HFF-Myc (cell line): ENCODE results near the gene PPHLN1.
"Not testable (repeated sequence)": the region's sequence is repeated elsewhere in the genome, so short reads cannot be mapped to it uniquely, and the experiment has no call there.

ENCODE experiments used
- DNase-seq: peaks from one replicate; pipeline ENCODE4 v3.0.0-alpha.2; 2011; ENCODE audit warnings: low read depth; ENCODE audit errors: extremely low read depth
- H3K4me3 ChIP-seq: replicated peaks from 2 replicates; pipeline ENCODE4 v1.5.1; 2011; ENCODE audit warnings: low read depth, mild to moderate bottlenecking, control low read depth, low read length
- TF ChIP-seq, protein P1 (sequence below): IDR thresholded peaks from 2 replicates; pipeline ENCODE4 v1.5.1; 2012; ENCODE audit warnings: mild to moderate bottlenecking, low read depth, low read length, control low read depth; ENCODE audit errors: missing control alignments

PPHLN1 gene

DNA sequence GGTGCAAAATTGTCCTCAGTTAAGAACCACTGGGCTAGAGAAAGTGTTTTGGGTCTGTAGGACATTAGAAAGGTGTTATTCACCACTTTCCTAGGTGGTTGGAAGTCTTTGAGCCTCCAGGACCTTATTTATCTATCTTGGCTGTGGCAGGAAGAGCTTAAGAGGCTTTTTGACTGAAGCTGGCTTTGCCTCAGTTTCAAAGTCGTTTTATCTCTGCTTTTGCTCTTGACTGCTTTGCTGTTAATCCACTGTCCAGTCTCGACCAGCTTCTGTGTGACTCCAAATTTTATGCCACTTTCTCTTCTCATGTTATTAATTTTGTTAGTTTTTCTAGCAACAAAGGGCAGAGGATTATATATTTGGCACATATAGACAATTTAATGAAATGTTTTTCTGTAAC is 60.3 kb downstream of the PPHLN1 start:
- TF ChIP-seq, protein P1, sequence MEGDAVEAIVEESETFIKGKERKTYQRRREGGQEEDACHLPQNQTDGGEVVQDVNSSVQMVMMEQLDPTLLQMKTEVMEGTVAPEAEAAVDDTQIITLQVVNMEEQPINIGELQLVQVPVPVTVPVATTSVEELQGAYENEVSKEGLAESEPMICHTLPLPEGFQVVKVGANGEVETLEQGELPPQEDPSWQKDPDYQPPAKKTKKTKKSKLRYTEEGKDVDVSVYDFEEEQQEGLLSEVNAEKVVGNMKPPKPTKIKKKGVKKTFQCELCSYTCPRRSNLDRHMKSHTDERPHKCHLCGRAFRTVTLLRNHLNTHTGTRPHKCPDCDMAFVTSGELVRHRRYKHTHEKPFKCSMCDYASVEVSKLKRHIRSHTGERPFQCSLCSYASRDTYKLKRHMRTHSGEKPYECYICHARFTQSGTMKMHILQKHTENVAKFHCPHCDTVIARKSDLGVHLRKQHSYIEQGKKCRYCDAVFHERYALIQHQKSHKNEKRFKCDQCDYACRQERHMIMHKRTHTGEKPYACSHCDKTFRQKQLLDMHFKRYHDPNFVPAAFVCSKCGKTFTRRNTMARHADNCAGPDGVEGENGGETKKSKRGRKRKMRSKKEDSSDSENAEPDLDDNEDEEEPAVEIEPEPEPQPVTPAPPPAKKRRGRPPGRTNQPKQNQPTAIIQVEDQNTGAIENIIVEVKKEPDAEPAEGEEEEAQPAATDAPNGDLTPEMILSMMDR, result no peak
- DNase-seq, result no peak
- no peak overlapping the region for H3K4me3 ChIP-seq

GRCh38 chr12:42388086-42388485 is 62.1 kb downstream of the PPHLN1 start:
- DNase-seq, result not testable (repeated sequence)

GRCh38 chr12:42394429-42394828 is 68.5 kb downstream of the PPHLN1 start:
- TF ChIP-seq, protein P1, result no peak
- H3K4me3 ChIP-seq, result no peak overlapping the region
- DNase-seq, result no peak

More at GRCh38 chr12:42388086-42388485, 62.1 kb downstream of the PPHLN1 start:
- H3K4me3 ChIP-seq, result not testable (repeated sequence)

DNA sequence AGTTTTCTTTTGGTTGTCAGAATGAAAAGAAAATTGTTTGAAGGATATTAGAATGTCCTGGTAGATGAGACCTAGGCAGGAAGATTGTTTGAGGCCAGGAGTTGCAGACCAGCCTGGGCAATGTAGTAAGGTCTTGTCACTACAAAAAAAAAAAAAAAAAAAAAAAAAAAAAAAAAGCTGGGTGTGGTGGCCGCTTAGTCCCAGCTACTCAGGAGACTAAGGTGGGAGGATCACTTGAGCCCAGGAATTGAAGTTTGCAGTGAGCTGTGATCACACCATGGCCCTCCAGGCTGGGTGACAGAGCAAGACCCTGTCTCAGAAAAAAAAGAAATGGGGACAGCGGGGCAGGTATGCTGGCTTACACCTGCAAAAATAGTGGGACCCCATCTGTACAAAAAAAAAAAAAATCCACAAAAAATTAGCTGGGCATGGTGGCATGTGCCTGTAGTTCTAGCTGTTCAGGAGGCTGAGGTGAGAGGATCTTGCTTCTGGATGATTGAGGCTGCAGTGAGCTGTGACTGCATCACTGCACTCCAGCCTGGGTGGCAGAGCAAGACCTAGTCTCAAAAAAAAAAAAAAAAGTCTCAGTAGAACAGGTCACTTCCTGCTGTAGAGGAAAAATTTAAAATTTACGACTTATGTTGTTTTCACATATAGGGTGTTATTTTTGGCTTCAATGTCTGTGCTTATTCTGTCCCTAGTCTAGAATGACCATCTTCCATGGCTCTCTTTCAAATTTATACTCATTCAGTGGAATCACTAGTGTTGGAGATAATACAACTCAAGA is 70.7 kb downstream of the PPHLN1 start:
- TF ChIP-seq, protein P1, result no peak
- no peak for DNase-seq
- H3K4me3 ChIP-seq, result no peak overlapping the region

- TF ChIP-seq, protein P1, result no peak
Measured at GRCh38 chr12:42402821-42403411, 76.9 kb downstream of the PPHLN1 start.

DNA sequence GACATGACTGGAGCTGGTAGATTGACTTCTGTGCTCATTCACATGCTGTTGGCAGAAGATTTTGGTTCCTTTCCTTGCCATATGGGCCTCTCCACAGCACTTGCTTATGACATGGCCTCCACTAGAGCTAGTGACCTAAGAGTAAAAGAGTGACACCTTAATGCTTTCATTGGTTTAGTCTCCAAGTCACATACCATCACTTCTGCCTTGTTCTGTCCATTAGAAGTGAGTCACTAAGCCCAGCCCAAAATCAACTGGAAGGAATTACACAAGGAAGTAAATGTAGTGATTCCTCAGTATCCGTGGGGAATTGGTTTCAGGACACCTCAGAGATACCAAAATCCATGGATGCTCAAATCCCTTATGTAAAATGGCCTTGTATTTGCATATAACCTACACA is 81.3 kb downstream of the PPHLN1 start:
- TF ChIP-seq, protein P1, result no peak
- H3K4me3 ChIP-seq, result no peak overlapping the region
- peak; percentile 20 for DNase-seq

More at GRCh38 chr12:42402821-42403411, 76.9 kb downstream of the PPHLN1 start:
- no peak for DNase-seq
- no peak overlapping the region for H3K4me3 ChIP-seq

DNA sequence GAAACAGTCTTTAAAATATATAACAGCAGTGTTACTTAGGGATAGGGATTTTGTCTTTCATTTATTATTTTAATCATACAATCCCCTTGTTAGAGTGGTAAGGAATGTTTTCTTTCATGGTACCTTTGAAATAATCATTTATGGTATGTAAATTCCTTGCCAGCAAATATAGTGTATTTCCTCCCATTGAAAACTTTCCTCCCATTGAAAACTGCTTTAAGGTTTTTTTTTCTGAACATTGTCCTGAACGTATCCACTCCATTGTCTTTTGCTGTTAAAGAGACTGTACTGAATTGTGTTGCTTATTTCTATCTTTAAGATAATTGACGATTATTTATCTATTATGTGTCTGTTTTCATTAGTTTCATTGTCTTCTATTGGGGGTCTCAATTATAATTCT is 83.5 kb downstream of the PPHLN1 start:
- DNase-seq, result no peak
- no peak overlapping the region for H3K4me3 ChIP-seq
- TF ChIP-seq, protein P1, result no peak
